GM21717 (cell line): ENCODE measurements around the gene GMPR2.
A peak's percentile ranks its signal among the peaks of the same experiment; 100 is the strongest.
"Not testable (repeated sequence)": the region's sequence is repeated elsewhere in the genome, so short reads cannot be mapped to it uniquely, and the experiment has no call there.

Experiments used
- ATAC-seq: cut with Tn5 transposase; IDR thresholded peaks from one replicate; pipeline ENCODE4 v1.9.1; 2021; ENCODE audit warnings: mild to moderate bottlenecking, moderate library complexity; ENCODE audit not compliant: unreplicated experiment

Gene GMPR2

DNA sequence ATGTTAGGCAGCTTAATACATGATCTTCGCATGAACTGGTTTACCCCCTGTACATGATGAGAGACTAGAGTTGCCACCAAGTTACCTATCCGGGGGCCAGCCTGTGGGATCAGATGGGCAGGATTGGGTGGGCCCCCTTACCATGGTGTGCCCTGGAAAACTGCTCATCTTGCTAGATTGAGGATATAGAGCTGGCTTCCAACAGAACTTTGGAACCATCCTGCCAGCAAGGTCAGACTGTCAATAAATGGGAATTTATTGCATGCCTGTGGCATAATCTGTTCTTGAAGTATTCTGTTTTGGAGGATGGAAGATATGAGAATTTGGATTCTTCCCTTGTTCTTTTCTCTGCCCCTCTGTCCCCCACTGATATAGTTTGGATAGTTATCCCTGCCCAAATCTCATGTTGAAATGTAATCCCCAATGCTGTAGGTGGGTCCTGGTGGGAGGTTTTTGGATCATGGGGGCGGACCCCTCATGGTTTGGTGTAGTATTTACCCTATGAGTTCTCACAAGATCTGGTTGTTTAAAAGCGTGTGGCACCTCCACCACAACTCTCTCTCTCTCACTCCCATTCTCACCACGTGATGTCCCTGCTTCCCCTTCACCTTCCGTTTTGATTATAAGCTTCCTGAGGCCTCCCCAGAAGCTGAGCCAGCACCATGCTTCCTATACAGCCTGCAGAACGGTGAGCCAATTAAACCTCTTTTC is 33.8 kb upstream of the GMPR2 start:
- no peak for ATAC-seq

DNA sequence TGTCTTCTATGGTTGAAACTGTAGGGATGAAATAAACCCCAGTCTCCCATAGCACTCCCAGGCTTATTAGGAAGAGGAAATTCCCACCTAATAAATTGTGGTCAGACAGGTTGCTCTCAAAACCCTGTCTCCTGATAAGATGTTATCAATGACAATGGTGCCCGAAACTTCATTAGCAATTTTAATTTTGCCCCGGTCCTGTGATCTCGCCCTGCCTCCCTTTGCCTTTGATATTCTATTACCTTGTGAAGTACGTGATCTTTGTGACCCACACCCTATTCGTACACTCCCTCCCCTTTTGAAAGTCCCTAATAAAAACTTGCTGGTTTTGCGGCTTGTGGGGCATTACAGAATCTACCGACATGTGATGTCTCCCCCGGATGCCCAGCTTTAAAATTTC is 30.2 kb upstream of the GMPR2 start:
- not testable (repeated sequence) for ATAC-seq

DNA sequence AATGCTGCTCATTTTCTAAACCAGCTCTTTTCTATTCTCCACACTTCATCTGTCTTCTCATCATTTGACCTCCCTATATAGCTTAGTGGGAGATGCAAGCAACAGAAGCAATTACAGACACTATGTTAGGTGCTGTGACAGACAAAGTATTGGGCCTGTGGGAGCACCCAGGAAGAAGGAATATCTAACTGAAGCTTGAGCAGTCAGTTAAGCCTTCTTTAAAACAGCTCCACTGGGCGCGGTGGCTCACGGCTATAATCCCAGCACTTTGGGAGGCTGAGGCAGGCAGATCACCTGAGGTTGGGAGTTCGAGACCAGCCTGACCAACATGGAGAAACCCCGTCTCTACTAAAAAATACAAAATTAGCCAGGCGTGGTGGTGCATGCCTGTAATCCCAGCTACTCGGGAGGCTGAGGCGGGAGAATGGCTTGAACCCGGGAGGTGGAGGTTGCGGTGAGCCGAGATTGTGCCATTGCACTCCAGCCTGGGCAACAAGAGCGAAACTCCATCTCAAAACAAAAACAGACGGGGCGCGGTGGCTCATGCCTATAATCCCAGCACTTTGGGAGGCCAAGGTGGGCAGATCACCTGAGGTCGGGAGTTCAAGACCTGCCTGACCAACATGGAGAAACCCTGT is 29.4 kb upstream of the GMPR2 start:
- ATAC-seq, result not testable (repeated sequence)

DNA sequence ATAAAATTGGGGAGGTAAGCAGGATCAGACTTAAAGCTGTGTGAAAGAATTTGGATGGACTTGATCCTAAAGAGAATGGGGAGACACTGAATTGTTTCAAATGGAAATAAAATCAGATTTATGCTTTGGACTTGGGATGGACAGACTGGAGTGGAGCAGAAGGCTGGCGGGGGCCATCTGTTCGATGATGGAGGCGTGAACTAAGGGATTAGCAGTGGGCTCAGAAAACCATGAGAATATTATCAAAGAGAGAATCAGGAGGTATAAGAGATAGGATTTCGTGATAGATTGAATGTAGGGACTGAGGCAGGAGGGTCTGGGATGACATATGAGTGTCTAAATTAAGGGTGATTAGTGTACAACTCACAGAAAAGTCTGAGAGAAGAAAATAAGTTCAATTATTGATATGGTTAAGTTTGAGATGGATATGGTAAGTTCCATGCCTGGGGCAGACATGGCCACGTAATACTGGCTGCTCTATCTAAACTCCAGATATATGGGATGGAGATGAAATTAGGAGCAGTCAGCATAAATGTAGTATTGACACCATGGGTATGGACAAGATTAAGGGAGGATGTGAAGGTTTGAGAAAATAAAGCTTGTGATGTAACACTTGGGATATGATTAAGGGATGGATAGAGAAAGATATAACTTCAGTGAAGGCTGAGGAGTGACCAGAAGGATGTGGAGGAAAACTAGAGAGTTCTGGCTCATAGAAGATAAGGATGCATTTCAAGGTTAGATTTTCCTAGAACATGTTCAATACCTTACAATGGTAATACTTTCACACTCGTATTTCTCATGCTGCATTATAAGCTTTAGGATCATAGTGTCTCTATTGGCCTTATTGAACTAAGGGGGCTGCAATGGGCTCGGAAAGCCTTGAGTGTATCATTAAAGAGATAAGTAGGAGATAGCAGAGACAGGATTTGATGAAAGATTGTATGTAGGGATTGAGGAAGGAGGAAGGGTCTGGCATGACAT is 28.3 kb upstream of the GMPR2 start:
- ATAC-seq, result no peak

DNA sequence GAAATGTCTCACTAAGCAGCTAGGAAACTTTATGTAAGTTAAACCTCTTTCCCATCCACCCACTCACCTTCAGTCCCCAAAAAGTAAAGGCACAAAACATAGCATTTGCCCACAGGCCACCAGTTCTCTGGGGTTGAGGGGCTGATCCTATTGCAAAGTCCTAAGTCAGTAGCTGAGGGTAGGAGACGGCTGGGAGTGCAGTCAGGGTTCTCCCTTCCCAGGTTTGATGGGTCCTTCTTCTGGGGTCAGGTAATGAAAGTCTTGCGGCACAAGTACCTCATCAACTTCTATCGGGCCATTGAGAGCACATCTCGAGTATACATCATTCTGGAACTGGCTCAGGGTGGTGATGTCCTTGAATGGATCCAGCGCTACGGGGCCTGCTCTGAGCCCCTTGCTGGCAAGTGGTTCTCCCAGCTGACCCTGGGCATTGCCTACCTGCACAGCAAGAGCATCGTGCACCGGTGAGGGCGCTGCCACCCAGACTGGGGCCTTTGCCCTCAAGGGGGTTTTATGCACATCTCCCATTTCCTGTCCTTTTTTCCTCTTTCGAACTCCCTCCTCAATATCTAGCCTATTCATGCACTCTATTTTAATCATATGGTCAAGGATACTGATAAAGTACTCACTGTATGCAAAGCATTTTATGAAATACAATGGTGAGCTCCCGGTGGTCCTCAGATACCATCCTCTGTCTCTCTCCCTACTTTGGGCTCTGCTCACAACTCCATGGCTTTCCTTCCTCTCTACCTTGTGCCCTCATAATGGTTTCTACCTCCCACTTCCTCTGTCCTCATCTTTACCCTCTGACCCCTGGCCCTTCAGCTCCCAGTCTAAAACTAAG is 26.2 kb upstream of the GMPR2 start:
- no peak for ATAC-seq

DNA sequence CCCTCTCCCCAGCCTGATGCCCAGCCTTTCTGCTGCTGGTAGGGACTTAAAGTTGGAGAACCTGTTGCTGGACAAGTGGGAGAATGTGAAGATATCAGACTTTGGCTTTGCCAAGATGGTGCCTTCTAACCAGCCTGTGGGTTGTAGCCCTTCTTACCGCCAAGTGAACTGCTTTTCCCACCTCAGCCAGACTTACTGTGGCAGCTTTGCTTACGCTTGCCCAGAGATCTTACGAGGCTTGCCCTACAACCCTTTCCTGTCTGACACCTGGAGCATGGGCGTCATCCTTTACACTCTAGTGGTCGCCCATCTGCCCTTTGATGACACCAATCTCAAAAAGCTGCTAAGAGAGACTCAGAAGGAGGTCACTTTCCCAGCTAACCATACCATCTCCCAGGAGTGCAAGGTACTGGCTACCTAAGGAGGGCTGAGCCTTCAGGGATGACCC is 25.6 kb upstream of the GMPR2 start:
- no peak for ATAC-seq

DNA sequence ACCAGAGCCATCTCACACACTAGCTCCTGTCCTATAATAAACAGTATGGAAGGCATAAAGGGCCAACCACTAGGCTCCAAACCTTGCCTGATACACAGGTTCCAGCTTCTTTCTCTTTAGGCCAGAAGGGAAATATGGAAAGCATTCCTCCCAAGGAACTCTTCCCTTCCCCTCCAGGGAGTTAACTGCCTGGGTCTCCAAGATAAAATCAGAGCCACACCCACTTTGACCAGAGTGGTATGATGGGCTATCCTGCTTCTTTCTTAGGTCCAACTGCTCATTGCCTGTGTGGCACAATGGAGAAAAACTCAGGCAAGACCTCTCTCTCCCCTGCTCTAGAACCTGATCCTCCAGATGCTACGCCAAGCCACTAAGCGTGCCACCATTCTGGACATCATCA is 25.1 kb upstream of the GMPR2 start:
- no peak for ATAC-seq

DNA sequence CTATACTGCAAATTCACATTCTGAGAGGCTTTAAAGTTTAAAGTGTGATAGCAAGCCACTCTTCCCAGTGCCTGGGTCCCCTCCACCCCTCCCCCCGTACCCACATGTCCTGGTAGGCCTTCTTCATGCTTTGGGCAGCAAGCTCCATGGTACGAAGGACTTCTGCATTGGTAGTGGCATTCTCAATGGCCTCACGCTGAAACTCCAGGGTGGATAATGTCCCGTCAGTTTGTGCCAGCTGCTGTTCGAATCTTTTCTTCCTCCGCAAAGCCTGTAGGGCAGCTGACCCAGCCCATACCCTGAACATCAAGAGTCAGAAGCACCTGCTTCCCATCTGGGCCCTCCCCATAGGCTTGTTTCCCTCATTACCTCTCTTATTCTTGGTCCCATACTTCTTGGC is 21.4 kb upstream of the GMPR2 start:
- no peak for ATAC-seq

DNA sequence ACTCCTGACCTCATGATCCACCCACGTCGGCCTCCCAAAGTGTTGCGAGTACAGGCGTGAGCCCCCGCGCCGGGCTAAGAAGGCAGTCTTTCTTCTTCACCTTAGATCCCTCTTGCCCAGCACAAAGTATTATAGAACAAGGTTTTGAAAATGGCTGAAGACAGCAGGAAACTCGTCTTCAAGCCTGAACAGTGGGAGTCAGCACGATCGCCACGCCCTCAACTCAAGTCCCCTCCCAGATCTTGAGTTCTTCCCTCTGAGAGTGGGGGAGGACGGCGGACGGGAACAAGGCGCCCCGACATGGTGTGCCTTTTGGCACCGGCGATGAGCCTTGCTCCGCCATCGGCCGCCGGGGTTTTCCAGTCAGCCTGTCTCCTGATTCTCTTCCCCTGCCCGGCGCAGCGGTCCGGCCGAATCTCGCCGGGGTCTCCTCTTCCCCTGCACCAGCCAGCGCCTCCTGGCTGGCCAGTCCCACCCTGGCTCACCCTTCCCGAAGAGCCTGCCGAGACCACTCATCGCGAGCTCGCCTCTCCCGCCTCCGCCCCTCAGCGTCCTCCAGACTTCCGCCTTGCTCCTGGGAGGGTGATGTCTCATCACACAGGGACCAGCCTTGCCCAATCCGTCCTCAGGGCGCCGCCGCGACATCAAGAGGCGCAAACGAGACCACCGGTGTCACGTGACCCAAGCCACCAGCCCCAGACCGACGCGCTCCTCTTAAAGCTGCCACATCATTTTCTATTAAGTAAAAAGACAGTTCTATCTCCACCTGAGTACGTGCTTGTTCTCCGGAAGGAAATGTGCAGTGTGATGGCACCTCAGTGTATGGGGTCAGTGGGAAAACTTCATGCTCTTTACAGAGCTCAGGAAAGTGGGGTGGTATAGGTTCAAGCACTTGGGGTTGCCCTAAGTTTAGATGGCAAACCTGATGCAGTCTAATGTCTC is 19.5 kb upstream of the GMPR2 start, which contains the start of gene CHMP4A:
CHMP4A (minus strand) TSS at position 565 of the 942 bp plus-strand sequence; CDS start at position 516, 49 bp downstream.
- peak; percentile 82 for ATAC-seq

DNA sequence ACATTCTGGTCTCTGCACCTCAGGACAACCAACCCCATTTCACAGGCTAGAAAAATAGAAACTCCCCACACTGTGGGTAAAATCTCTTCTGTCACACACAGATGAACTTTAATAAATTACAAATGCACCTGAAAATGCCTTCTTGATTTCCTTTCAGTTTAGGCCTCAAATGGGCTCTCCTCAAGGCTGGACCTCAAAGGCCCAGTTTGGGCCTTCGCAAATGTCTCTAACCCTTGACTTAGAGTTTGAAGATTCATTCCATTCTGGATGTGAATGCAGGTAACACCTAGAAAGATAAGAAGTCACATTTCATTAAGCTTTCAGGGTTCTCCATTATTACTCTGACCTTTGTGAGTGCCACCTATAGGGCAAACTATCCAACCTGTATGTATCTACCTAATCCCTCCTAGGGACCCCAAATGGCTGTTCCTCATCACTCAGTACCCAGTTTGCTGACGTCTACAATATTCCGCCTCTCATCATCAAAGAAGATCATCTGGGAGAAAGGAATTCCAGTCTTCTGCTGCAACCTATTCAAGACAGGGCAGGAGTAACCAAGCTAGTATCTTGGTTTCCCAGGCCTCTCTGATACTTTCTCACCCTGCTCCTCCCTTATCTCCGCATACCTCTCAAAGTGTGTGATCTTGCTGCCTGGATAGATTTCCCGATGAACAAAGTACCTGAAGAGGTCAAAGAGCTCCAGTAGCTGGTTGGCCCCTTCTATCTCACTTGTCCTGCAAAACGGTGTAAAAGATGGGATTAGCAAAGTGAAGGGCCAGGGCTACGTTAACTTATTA is 18.7 kb upstream of the GMPR2 start:
- no peak for ATAC-seq

DNA sequence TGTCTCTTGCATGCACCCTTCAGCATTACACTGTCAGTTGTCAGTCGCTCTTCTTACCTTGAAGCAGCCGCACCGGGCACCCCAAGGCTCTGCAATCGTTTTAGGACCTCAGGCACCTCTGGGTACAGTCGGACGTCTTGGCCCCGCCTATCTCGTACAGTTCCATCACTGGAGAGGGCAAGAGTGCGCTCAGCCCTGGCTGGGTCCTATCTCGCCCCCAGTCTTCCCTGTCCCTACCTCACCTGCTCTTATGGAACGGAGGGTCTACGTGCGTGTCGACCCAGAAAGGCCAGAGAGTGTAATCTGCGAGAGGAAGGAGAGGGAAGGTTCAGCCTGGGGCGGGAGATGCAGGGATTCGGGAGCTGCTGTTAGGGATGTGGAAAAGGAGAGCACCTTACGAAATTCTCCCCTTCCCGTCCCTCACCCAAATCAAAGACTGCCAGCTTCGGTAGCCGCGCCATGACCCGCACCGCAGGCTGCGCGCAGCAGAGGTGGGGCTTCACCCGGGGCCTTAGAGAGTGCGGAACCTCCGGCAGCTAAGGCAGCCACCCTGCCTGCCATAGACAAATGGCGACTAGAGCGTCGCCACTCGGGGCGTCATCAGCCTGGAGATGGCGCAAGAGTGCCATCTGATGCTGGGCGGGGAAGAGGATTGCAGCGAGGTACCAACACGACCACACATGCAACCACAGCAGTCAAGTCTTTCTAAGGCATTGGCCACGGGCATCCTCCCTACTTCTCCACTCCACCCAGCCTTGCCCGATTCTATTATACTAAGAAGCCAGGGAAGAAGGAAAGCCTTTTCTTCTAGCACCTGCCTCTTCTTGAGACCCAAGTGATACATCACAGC is 17.0 kb upstream of the GMPR2 start, which contains the start of gene MDP1:
MDP1 (minus strand) TSS at position 572 of the 850 bp plus-strand sequence; CDS start at position 461, 111 bp downstream.
- peak; percentile 60 for ATAC-seq

DNA sequence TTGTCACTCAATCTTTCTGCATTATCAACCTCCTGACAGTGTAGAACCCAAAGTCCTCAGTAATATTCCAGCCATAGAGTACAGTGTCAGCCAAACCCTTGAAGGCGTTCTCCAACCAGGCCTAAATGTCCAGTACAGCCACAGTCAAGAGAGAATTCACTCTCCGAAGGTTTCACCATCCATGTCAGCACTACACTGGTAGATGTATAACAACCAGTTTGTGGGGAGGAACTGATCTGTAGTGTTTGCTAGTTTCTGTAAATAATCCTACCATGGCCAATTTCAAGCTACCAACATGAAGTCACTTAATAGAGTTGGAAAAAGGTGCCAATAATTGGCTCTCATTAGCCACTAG is 16.4 kb upstream of the GMPR2 start:
- no peak for ATAC-seq

DNA sequence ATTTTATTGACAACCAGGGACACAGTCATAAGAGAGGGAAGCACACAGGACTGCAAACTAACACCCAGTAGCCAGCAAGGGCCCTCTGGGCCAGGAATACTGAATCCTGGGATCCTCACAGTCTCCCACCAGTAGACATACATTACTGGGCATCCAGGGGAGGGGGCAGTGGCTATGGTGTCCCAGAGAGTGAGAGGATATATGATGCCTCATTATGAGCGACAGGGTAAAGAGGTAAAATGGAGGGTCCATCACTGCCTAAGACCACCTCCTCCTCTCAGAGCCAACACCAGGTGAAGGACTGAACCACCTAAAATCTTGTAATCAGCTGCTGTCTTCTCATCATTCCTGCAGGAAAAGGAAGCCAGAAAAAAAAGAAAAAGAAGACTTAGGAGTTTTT is 15.9 kb upstream of the GMPR2 start:
- not testable (repeated sequence) for ATAC-seq

DNA sequence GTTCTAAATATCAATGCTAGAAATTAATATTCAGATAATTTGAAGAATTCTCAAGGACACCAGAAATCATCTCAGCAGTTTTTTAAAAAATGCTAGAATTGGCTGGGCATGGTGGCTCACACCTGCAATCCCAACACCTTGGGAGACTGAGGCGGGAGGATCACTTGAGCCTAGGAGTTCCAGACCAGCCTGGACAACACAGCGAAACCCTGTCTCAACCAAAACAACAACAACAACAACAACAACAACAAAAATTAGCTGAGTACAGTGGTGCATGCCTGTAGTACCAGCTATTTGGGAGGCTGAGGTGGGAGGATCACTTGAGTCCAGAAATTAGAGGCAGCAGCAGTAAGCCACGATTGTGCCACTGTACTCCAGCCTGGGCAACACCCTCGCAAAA is 13.6 kb upstream of the GMPR2 start:
- no peak for ATAC-seq

DNA sequence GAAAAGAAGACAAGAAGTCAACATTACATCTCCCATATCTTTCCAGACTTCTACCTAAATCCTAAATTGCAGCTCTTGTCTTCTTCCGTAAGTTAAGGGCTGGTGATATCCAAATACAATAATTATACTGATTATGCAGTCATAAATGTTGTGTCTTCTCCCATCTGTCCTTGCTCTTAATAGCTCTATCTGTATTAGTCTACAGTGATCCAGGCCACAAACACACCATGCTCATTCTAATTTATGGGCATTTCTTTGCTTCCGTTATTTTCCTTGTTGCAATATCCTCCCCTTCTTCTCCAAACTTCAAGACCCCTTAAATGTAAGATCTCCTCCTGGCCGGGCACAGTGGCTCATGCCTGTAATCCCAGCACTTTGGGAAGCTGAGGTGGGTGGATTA is 13.2 kb upstream of the GMPR2 start:
- no peak for ATAC-seq

DNA sequence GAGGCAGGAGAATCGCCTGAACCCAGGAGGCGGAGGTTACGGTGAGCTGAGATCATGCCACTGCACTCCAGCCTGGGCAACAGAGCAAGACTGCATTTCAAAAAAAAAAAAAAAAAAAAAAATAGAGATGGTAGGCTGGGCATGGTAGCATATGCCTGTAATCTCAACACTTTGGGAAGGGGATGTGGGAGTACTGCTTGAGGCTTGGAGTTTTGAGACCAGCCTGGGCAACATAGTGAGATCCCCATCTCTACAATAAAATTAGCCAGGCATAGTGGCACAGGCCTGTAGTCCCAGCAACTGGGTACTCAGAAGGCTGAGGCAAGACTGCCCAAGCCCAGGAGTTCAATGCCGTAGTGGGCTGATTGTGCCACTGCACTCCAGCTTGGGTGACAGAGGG is 9.7 kb upstream of the GMPR2 start:
- not testable (repeated sequence) for ATAC-seq

DNA sequence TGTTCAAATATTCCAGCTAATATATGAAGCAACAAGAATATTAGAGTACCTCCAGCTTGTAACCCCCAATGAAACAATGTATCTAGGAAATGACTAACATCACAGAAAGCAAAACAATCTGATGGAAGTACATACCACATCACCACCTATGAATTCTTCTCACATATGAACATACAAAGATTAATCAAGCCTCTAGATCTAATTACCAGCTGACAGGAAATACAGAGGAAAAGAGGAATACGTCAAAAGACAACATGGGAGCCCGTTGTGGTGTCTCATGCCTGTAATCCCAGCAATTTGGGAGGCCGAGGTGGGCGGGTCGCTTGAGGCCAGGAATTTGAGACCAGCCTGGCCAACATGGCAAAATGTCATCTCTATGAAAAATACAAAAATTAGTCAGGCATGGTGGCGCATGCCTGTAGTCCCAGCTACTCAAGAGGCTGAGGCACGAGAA is 8.1 kb upstream of the GMPR2 start:
- no peak for ATAC-seq
